Left ventricle myocardium inferior (tissue), 1 donor: Measurements from ENCODE around the gene NINL. TPM values are rescaled to one million over a fixed set of nuclear protein-coding genes. Genes with fewer than 3 reads are reported as not detected.

ENCODE experiments used
- DNase-seq: peaks from one replicate; pipeline ENCODE4 v3.0.0-alpha.2; 2020
- H3K27ac ChIP-seq: fragments of 200-600 bp; replicated peaks from 2 replicates; pipeline ENCODE4 v1.8.0; 2021
- H3K27me3 ChIP-seq: fragments of 200-600 bp; 2 replicates; pipeline ENCODE4 v1.8.0; 2021; ENCODE audit warnings: low read depth
- H3K36me3 ChIP-seq: fragments of 200-600 bp; 2 replicates; pipeline ENCODE4 v1.8.0; 2021
- H3K4me1 ChIP-seq: fragments of 200-600 bp; 2 replicates; pipeline ENCODE4 v1.8.0; 2021
- H3K4me3 ChIP-seq: fragments of 200-600 bp; 2 replicates; pipeline ENCODE4 v1.8.0; 2021; ENCODE audit warnings: mild to moderate bottlenecking, moderate library complexity
- H3K9me3 ChIP-seq: fragments of 200-600 bp; replicated peaks from 2 replicates; pipeline ENCODE4 v1.8.0; 2021
- CTCF ChIP-seq: fragments of 200-600 bp; IDR thresholded peaks from 2 replicates; pipeline ENCODE4 v1.8.0; 2021; ENCODE audit warnings: antibody characterized with exemption, mild to moderate bottlenecking, borderline replicate concordance
- intact Hi-C: fragments of 100-400 bp; cut with micrococcal nuclease; formaldehyde crosslinking; loops from one replicate; pipeline ENCODE4 v1.11.0; 2022
- total RNA-seq: library from RNA; stranded (reverse); fragmentation: NEBNext Ultra II Directional; extraction: Animal tissue kit (Norgen Biotek cat#: 25700); gene quantifications from one replicate; pipeline ENCODE4 v1.2.1, GENCODE V29; 2021
- donor health status: DM: no; HTN: yes; CAD: no; lungs with severe emphysema.

NINL gene
- total RNA-seq, 1 donor from 2014 or later = 1.8 TPM

GRCh38 chr20:25512709-25513108, 72.6 kb downstream of the NINL start:
- TF ChIP-seq CTCF = no peak
- no peak for DNase-seq
- Histone ChIP-seq H3K9me3 (peaks cover 25% of the 10 kb centered on the region), H3K4me1 (no peaks in the 10 kb centered on the region), H3K27me3 (no peaks in the 10 kb centered on the region), H3K27ac (peak overlapping the region; percentile 16), H3K4me3 (no peak overlapping the region), H3K36me3 (peaks cover 80% of the 10 kb centered on the region)
- intact Hi-C loops = no loop called here

- Histone ChIP-seq H3K36me3 (peaks cover 67% of the 10 kb centered on the region), H3K9me3 (peaks cover 25% of the 10 kb centered on the region), H3K27me3 (no peaks in the 10 kb centered on the region), H3K27ac (no peak overlapping the region), H3K4me3 (no peak overlapping the region), H3K4me1 (no peaks in the 10 kb centered on the region)
- intact Hi-C loops = no loop called here
- no peak for TF ChIP-seq CTCF
- no peak for DNase-seq
These were observed 74.1 kb downstream of the NINL start for GRCh38 chr20:25511183-25511582.

- no peak for DNase-seq
- Histone ChIP-seq H3K4me3 (no peak overlapping the region), H3K4me1 (no peaks in the 10 kb centered on the region), H3K9me3 (peaks cover 21% of the 10 kb centered on the region), H3K27me3 (no peaks in the 10 kb centered on the region), H3K27ac (no peak overlapping the region), H3K36me3 (peaks cover 62% of the 10 kb centered on the region)
- intact Hi-C loops = no loop called here
- no peak for TF ChIP-seq CTCF
These were observed 74.6 kb downstream of the NINL start for GRCh38 chr20:25510721-25511120.

- H3K27ac ChIP-seq = no peak overlapping the region
- no peaks in the 10 kb centered on the region for H3K4me1 ChIP-seq
- no peaks in the 10 kb centered on the region for H3K27me3 ChIP-seq
- TF ChIP-seq CTCF = no peak
- peaks cover 16% of the 10 kb centered on the region for H3K9me3 ChIP-seq
- DNase-seq = no peak
- intact Hi-C loops = no loop called here
- peaks cover 57% of the 10 kb centered on the region for H3K36me3 ChIP-seq
- no peak overlapping the region for H3K4me3 ChIP-seq
These were observed 75.1 kb downstream of the NINL start for GRCh38 chr20:25510202-25510601.

- H3K9me3 ChIP-seq = peaks cover 5% of the 10 kb centered on the region
- H3K27ac ChIP-seq = no peak overlapping the region
- DNase-seq = no peak
- no peak overlapping the region for H3K4me3 ChIP-seq
- intact Hi-C loops = no loop called here
- H3K36me3 ChIP-seq = peaks cover 51% of the 10 kb centered on the region
- TF ChIP-seq CTCF = no peak
- H3K4me1 ChIP-seq = no peaks in the 10 kb centered on the region
- no peaks in the 10 kb centered on the region for H3K27me3 ChIP-seq
These were observed 76.2 kb downstream of the NINL start for GRCh38 chr20:25509084-25509483.
